HepG2 (cell line): Measurements from ENCODE around the gene FITM2. TPM values are rescaled to one million over a fixed set of nuclear protein-coding genes. Genes with fewer than 3 reads are reported as not detected.

Experiments
- ATM ChIP-seq: fragments of 450-650 bp; IDR thresholded peaks from 2 replicates; pipeline ENCODE4 v1.7.1; 2017; ENCODE audit warnings: mild to moderate bottlenecking, borderline replicate concordance
- EED ChIP-seq: sonication (generic); formaldehyde crosslinking; IDR thresholded peaks from 2 replicates; pipeline ENCODE4 v1.5.0; 2020; ENCODE audit warnings: mild to moderate bottlenecking, missing genetic modification reagents
- FOXJ3 ChIP-seq: sonication (generic); formaldehyde crosslinking; IDR thresholded peaks from 2 replicates; pipeline ENCODE4 v1.4.0; 2020; ENCODE audit warnings: missing genetic modification reagents, mild to moderate bottlenecking, borderline replicate concordance
- GATAD1 ChIP-seq: IDR thresholded peaks from 2 replicates; pipeline ENCODE4 v1.6.1; 2016; ENCODE audit warnings: missing genetic modification reagents, missing compliant biosample characterization
- HMG20B ChIP-seq: conservative IDR thresholded peaks from 2 replicates; pipeline ENCODE4 v1.6.1; 2016; ENCODE audit warnings: missing genetic modification reagents, missing compliant biosample characterization
- MATR3 ChIP-seq: sonication (generic); formaldehyde crosslinking; IDR thresholded peaks from 2 replicates; pipeline ENCODE4 v1.4.0; 2020; ENCODE audit warnings: missing genetic modification reagents
- MIER2 ChIP-seq: IDR thresholded peaks from 2 replicates; pipeline ENCODE4 v1.6.1; 2016; ENCODE audit warnings: missing biosample characterization, missing genetic modification reagents
- MLLT10 ChIP-seq: sonication (generic); formaldehyde crosslinking; IDR thresholded peaks from 2 replicates; pipeline ENCODE4 v1.4.0; 2020; ENCODE audit warnings: missing genetic modification reagents
- PRPF4 ChIP-seq: fragments of 200-400 bp; formaldehyde crosslinking; IDR thresholded peaks from 2 replicates; pipeline ENCODE4 v1.6.1; 2016; ENCODE audit warnings: low read length, low read depth; ENCODE audit not compliant: poor library complexity, severe bottlenecking
- RARA ChIP-seq: IDR thresholded peaks from 2 replicates; pipeline ENCODE4 v1.6.1; 2016; ENCODE audit warnings: missing genetic modification reagents, missing compliant biosample characterization
- SAP130 ChIP-seq: IDR thresholded peaks from 2 replicates; pipeline ENCODE4 v1.6.1; 2016; ENCODE audit warnings: low read depth
- ZNF12 ChIP-seq: sonication (generic); formaldehyde crosslinking; IDR thresholded peaks from 2 replicates; pipeline ENCODE4 v1.5.0; 2020; ENCODE audit warnings: missing genetic modification reagents
- ZNF335 ChIP-seq: sonication (generic); formaldehyde crosslinking; IDR thresholded peaks from 2 replicates; pipeline ENCODE4 v1.4.0; 2020; ENCODE audit warnings: missing genetic modification reagents
- ZNF468 ChIP-seq: sonication (generic); formaldehyde crosslinking; IDR thresholded peaks from 2 replicates; pipeline ENCODE4 v1.8.0; 2022; ENCODE audit warnings: mild to moderate bottlenecking, moderate library complexity, missing genetic modification reagents
- ZNF547 ChIP-seq: sonication (generic); formaldehyde crosslinking; IDR thresholded peaks from 2 replicates; pipeline ENCODE4 v1.5.1; 2020; ENCODE audit warnings: mild to moderate bottlenecking, missing genetic modification reagents
- ZNF577 ChIP-seq: sonication (generic); formaldehyde crosslinking; IDR thresholded peaks from 2 replicates; pipeline ENCODE4 v1.4.0; 2020; ENCODE audit warnings: mild to moderate bottlenecking, low read depth, missing genetic modification reagents, borderline replicate concordance
- ZNF616 ChIP-seq: sonication (generic); formaldehyde crosslinking; IDR thresholded peaks from 2 replicates; pipeline ENCODE4 v1.5.0; 2020; ENCODE audit warnings: low read depth, mild to moderate bottlenecking, missing genetic modification reagents
- polyA plus RNA-seq, 8 experiments: library from polyadenylated mRNA; depleted of rRNA in 3 of 8; stranded (reverse) in 7 of 8; unstranded in 1 of 8; fragments of >200 nt; fragmentation: Illumina TruSeq in 4 of 8; extraction: Trizol in 4 of 8; gene quantifications; 2 replicates each; pipeline versions ENCODE4 v1.2.1 to v1.2.3, GENCODE V29; 2011 to 2016; ENCODE audit warnings: low read depth in 4 of 8, missing spikeins in 1 of 8, mixed read lengths in 1 of 8; ENCODE audit not compliant: insufficient read depth in 1 of 8
- total RNA-seq, 5 experiments: library from RNA; depleted of rRNA; stranded (reverse); fragments of >200 nt; fragmentation: Illumina TruSeq; extraction: Trizol; gene quantifications; 2 replicates each; pipeline ENCODE4 v1.2.3, GENCODE V29; 2016; ENCODE audit warnings: low read depth in 1 of 5
- TF ChIP-seq, protein P1 (sequence below): sonication (generic); formaldehyde crosslinking; IDR thresholded peaks from 2 replicates; pipeline ENCODE4 v1.4.0; 2020; ENCODE audit warnings: mild to moderate bottlenecking, missing genetic modification reagents, borderline replicate concordance
- TF ChIP-seq, protein P2 (sequence below): sonication (generic); formaldehyde crosslinking; IDR thresholded peaks from 2 replicates; pipeline ENCODE4 v1.8.1; 2023; ENCODE audit warnings: mild to moderate bottlenecking, missing genetic modification reagents
- TF ChIP-seq, protein P3 (sequence below): sonication (generic); formaldehyde crosslinking; IDR thresholded peaks from 2 replicates; pipeline ENCODE4 v1.9.0; 2022; ENCODE audit warnings: low read depth, missing genetic modification reagents

Gene FITM2
- total and polyA plus RNA-seq, 2 of the 13 experiments (the other 11 are each of a cell fraction or from before 2014, with no cell fraction given): 9.6 to 24.5 TPM

DNA sequence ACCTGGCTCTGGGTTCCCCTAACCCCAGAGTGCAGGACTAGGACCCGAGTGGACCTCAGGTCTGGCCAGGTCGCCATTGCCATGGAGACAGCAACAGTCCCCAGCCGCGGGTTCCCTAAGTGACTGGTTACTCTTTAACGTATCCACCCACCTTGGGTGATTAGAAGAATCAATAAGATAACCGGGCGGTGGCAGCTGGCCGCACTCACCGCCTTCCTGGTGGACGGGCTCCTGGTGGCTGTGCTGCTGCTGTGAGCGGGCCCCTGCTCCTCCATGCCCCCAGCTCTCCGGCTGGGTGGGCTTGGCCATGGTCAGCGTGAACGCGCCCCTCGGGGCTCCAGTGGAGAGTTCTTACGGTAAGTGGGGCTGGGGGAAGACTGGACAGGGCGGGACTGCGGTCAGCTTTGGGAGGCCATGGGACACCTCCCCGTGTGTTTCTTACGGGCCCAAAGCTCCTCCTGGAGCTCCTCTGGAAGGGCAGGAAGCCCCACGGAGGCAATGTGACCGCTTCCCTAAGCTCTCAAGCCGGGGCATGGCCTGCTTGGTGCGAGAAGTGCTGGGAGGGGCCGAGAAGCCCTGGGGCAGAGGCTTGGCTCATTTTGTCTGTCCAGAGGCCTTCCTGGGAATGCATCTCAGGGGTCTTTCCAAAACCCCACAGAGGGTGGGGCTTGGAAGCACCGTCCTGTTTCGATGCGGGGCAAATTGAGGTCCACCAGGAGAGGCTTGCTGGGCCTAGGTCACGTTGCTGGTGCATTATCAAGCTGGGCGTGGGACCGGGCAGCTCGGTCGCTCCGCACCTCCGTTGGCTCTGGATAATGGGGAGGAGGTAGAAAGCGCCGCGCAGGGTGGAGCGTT, 44.7 kb upstream of the FITM2 start, which contains the start of gene HNF4A (continued):
- TF ChIP-seq, protein P1, sequence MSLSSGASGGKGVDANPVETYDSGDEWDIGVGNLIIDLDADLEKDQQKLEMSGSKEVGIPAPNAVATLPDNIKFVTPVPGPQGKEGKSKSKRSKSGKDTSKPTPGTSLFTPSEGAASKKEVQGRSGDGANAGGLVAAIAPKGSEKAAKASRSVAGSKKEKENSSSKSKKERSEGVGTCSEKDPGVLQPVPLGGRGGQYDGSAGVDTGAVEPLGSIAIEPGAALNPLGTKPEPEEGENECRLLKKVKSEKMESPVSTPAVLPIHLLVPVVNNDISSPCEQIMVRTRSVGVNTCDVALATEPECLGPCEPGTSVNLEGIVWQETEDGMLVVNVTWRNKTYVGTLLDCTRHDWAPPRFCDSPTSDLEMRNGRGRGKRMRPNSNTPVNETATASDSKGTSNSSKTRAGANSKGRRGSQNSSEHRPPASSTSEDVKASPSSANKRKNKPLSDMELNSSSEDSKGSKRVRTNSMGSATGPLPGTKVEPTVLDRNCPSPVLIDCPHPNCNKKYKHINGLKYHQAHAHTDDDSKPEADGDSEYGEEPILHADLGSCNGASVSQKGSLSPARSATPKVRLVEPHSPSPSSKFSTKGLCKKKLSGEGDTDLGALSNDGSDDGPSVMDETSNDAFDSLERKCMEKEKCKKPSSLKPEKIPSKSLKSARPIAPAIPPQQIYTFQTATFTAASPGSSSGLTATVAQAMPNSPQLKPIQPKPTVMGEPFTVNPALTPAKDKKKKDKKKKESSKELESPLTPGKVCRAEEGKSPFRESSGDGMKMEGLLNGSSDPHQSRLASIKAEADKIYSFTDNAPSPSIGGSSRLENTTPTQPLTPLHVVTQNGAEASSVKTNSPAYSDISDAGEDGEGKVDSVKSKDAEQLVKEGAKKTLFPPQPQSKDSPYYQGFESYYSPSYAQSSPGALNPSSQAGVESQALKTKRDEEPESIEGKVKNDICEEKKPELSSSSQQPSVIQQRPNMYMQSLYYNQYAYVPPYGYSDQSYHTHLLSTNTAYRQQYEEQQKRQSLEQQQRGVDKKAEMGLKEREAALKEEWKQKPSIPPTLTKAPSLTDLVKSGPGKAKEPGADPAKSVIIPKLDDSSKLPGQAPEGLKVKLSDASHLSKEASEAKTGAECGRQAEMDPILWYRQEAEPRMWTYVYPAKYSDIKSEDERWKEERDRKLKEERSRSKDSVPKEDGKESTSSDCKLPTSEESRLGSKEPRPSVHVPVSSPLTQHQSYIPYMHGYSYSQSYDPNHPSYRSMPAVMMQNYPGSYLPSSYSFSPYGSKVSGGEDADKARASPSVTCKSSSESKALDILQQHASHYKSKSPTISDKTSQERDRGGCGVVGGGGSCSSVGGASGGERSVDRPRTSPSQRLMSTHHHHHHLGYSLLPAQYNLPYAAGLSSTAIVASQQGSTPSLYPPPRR (CRISPR knock-in tag): peak; percentile 89
- TF ChIP-seq MATR3 (no peak), EED (CRISPR knock-in tag) (peak; percentile 92), FOXJ3 (CRISPR knock-in tag) (peak; percentile 90; the same call in 1 of the 2 replicates), ZNF577 (0 out of 2 replicates have a peak, but pooled peaks have one; percentile 38), GATAD1 (CRISPR knock-in tag) (0 out of 2 replicates have a peak, but pooled peaks have one; percentile 22), HMG20B (CRISPR knock-in tag) (0 out of 2 replicates have a peak, but pooled peaks have one; percentile 3), PRPF4 (no peak), SAP130 (CRISPR knock-in tag) (peak; percentile 98), ZNF616 (CRISPR knock-in tag) (0 out of 2 replicates have a peak, but pooled peaks have one; percentile 69), ZNF335 (no peak; the same call in 1 of the 2 replicates), MIER2 (CRISPR knock-in tag) (no peak), ATM (no peak), ZNF12 (CRISPR knock-in tag) (peak; percentile 84), ZNF547 (CRISPR knock-in tag) (peak; percentile 87; the same call in 1 of the 2 replicates), RARA (CRISPR knock-in tag) (peak; percentile 41; the same call in 1 of the 2 replicates), MLLT10 (no peak), ZNF468 (CRISPR knock-in tag) (0 out of 2 replicates have a peak, but pooled peaks have one; percentile 85)
- TF ChIP-seq, protein P2, sequence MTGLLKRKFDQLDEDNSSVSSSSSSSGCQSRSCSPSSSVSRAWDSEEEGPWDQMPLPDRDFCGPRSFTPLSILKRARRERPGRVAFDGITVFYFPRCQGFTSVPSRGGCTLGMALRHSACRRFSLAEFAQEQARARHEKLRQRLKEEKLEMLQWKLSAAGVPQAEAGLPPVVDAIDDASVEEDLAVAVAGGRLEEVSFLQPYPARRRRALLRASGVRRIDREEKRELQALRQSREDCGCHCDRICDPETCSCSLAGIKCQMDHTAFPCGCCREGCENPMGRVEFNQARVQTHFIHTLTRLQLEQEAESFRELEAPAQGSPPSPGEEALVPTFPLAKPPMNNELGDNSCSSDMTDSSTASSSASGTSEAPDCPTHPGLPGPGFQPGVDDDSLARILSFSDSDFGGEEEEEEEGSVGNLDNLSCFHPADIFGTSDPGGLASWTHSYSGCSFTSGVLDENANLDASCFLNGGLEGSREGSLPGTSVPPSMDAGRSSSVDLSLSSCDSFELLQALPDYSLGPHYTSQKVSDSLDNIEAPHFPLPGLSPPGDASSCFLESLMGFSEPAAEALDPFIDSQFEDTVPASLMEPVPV: peak; percentile 99
- TF ChIP-seq, protein P3, sequence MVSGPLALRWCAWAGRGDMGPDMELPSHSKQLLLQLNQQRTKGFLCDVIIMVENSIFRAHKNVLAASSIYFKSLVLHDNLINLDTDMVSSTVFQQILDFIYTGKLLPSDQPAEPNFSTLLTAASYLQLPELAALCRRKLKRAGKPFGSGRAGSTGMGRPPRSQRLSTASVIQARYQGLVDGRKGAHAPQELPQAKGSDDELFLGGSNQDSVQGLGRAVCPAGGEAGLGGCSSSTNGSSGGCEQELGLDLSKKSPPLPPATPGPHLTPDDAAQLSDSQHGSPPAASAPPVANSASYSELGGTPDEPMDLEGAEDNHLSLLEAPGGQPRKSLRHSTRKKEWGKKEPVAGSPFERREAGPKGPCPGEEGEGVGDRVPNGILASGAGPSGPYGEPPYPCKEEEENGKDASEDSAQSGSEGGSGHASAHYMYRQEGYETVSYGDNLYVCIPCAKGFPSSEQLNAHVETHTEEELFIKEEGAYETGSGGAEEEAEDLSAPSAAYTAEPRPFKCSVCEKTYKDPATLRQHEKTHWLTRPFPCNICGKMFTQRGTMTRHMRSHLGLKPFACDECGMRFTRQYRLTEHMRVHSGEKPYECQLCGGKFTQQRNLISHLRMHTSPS (CRISPR knock-in tag): peak; percentile 83
